ENCODE data around the gene TPPP.

The TPPP gene

GRCh38 chr5:659496-660263 is 33.5 kb downstream of the TPPP start:
- H3K36me3 ChIP-seq = peaks cover 93% of the 10 kb centered on the region
- H3K27me3 ChIP-seq = no peaks in the 10 kb centered on the region
- H3K9me3 ChIP-seq = peaks cover 8% of the 10 kb centered on the region; the same call in 1 of the 2 replicates
- no peak overlapping the region for H3K9ac ChIP-seq
- H3K4me2 ChIP-seq = peak overlapping the region; percentile 27
- no peak overlapping the region for H3K27ac ChIP-seq
- no peak overlapping the region for H3K4me3 ChIP-seq
- H4K20me1 ChIP-seq = peaks cover 8% of the 10 kb centered on the region; the same call in 1 of the 2 replicates
- H3K4me1 ChIP-seq = peaks cover 16% of the 10 kb centered on the region
- TF ChIP-seq Cebpa-rat (IDR thresholded peaks at IDR 0.05) = no peak

- Histone ChIP-seq H3K27ac (no peak overlapping the region), H3K27me3 (no peaks in the 10 kb centered on the region), H3K9ac (no peak overlapping the region), H3K4me3 (no peak overlapping the region), H3K4me2 (no peak overlapping the region), H3K9me3 (peaks cover 8% of the 10 kb centered on the region; the same call in 1 of the 2 replicates), H3K4me1 (peaks cover 16% of the 10 kb centered on the region), H3K36me3 (peaks cover 93% of the 10 kb centered on the region), H4K20me1 (peaks cover 4% of the 10 kb centered on the region; the same call in 1 of the 2 replicates)
- no peak for TF ChIP-seq Cebpa-rat (IDR thresholded peaks at IDR 0.05)
These were observed 35.0 kb downstream of the TPPP start for GRCh38 chr5:658103-658502.

DNA sequence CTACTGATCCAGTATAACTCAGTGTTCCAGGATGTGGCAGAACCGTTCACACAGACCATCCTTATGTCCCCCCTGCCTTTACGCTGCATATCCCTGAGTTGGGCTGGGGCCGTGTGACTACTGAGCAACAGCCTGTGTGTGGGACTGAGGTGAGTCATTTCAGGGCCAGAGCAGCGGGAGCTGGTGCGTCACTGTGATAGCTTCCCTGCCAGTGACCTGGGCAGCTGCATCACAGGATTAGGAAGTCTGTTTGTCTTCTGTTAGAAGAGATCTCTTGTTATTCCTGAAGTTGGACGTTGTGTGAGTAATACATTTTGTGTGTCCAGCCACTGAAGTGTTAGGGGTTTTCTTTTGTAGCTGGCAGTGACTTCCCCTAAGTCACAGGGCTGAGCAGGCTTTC is 35.6 kb downstream of the TPPP start:
- H3K9me3 ChIP-seq = peaks cover 8% of the 10 kb centered on the region; the same call in 1 of the 2 replicates
- no peaks in the 10 kb centered on the region for H3K27me3 ChIP-seq
- no peak for TF ChIP-seq Cebpa-rat (IDR thresholded peaks at IDR 0.05)
- peaks cover 93% of the 10 kb centered on the region for H3K36me3 ChIP-seq
- H3K4me2 ChIP-seq = no peak overlapping the region
- peaks cover 9% of the 10 kb centered on the region; the same call in 1 of the 2 replicates for H4K20me1 ChIP-seq
- H3K4me3 ChIP-seq = no peak overlapping the region
- no peak overlapping the region for H3K27ac ChIP-seq
- H3K4me1 ChIP-seq = peaks cover 16% of the 10 kb centered on the region
- H3K9ac ChIP-seq = no peak overlapping the region

DNA sequence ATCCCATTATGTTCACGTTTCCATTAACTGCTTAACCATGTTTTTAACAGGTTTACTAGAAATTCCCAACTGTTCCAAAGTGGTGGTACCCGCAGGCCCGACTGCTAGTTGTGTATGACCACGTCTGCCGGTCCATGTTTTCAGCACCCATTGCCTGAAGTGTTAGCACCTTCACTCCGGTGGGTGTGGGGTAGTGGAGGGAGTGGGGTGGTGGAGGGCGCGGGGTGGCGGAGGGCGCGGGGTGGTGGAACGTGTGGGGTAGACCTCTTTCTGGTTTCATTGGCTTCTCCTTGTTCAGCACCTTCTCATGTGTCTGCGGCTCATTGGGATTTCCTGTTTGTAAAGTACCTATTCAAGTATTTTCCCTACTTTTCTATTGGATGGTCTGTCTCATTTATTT is 37.7 kb downstream of the TPPP start:
- Histone ChIP-seq H3K4me2 (no peak overlapping the region), H3K27ac (no peak overlapping the region), H3K4me3 (no peak overlapping the region), H3K9me3 (peaks cover 8% of the 10 kb centered on the region; the same call in 1 of the 2 replicates), H3K4me1 (peaks cover 16% of the 10 kb centered on the region), H4K20me1 (peaks cover 15% of the 10 kb centered on the region; the same call in 1 of the 2 replicates), H3K27me3 (no peaks in the 10 kb centered on the region), H3K9ac (no peak overlapping the region), H3K36me3 (peaks cover 88% of the 10 kb centered on the region)
- no peak for TF ChIP-seq Cebpa-rat (IDR thresholded peaks at IDR 0.05)

- no peak overlapping the region for H3K4me3 ChIP-seq
- TF ChIP-seq Cebpa-rat (IDR thresholded peaks at IDR 0.05) = no peak
- H3K4me2 ChIP-seq = no peak overlapping the region
- H3K9me3 ChIP-seq = peaks cover 18% of the 10 kb centered on the region
- peaks cover 15% of the 10 kb centered on the region; the same call in 1 of the 2 replicates for H4K20me1 ChIP-seq
- no peak overlapping the region for H3K27ac ChIP-seq
- H3K4me1 ChIP-seq = peaks cover 4% of the 10 kb centered on the region
- H3K9ac ChIP-seq = no peak overlapping the region
- H3K36me3 ChIP-seq = peaks cover 86% of the 10 kb centered on the region
- H3K27me3 ChIP-seq = no peaks in the 10 kb centered on the region
These were observed 38.9 kb downstream of the TPPP start for GRCh38 chr5:654071-654778.

DNA sequence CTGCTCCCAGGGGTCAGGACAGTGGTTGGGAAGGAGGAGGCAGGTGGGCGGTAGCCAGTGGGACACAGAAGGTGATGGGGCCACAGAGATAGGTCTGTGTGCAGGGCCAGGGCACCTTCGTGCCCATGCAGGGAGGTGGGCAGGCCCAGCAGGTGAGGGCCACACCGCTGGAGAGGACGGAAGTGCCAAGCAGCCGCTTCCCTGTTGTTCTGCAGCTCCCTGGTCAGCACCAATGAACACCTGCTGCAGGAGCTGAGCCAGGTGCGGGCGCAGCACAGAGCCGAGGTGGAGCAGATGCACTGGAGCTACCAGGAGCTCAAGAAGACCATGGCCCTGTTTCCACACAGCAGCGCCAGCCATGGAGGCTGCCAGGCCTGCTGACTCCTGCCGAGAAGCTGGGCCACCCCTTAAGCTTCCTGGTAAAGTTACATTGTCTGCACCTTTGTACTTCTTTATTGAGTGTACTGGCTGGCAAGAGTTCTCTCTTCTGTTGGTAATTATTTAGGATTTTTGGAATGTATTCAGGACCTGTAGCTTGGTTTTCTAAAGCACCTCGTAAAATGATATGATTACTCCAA is 40.3 kb downstream of the TPPP start:
- Histone ChIP-seq H3K27me3 (no peaks in the 10 kb centered on the region), H3K36me3 (peaks cover 90% of the 10 kb centered on the region), H3K9me3 (peaks cover 28% of the 10 kb centered on the region), H4K20me1 (peaks cover 15% of the 10 kb centered on the region; the same call in 1 of the 2 replicates), H3K9ac (no peak overlapping the region), H3K27ac (no peak overlapping the region), H3K4me1 (no peaks in the 10 kb centered on the region), H3K4me2 (no peak overlapping the region), H3K4me3 (no peak overlapping the region)
- no peak for TF ChIP-seq Cebpa-rat (IDR thresholded peaks at IDR 0.05)

- no peak for TF ChIP-seq Cebpa-rat (IDR thresholded peaks at IDR 0.05)
- Histone ChIP-seq H3K4me1 (no peaks in the 10 kb centered on the region), H3K27me3 (no peaks in the 10 kb centered on the region), H3K9ac (no peak overlapping the region), H3K36me3 (peaks cover 90% of the 10 kb centered on the region), H3K4me2 (no peak overlapping the region), H4K20me1 (peaks cover 15% of the 10 kb centered on the region; the same call in 1 of the 2 replicates), H3K9me3 (peaks cover 31% of the 10 kb centered on the region), H3K4me3 (no peak overlapping the region), H3K27ac (no peak overlapping the region)
These were observed 41.1 kb downstream of the TPPP start for GRCh38 chr5:652023-652515.

DNA sequence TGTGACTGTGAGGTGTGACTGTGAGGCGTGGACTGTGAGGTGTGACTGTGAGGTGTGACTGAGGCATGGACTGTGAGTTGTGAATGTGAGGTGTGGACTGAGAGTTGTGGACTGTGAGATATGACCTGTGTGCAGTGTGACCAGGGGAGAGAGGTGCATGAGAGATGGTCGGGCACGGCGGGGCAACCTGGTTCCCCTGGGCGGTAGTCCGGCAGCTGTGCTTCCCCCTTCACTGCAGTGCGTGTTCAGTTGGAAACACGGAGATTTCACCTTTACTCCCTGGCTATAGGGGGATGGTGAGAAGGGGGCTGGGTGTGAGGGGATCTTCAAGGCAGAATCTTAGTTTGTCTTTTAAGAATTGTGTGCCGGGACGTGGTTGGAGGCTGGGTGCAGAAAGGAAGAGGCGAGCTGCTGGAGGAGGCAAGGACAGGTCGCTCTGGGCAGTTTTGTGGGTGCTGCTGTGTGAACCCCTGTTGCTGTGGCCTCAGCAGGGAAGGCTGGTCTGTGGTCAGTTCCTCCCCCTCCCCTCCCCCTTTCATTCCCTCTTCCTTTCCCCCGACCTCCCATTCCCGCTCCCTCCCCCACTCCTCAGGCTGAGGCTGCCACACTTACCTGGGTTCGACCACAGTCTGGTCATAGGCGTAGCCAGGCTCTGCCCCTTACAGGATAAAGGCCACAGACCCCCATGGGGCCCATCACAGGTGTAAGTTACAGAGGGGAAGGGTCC is 41.7 kb downstream of the TPPP start:
- TF ChIP-seq Cebpa-rat (IDR thresholded peaks at IDR 0.05) = no peak
- Histone ChIP-seq H3K27me3 (no peaks in the 10 kb centered on the region), H4K20me1 (peaks cover 15% of the 10 kb centered on the region; the same call in 1 of the 2 replicates), H3K9ac (no peak overlapping the region), H3K27ac (no peak overlapping the region), H3K9me3 (peaks cover 37% of the 10 kb centered on the region), H3K4me3 (no peak overlapping the region), H3K4me2 (no peak overlapping the region), H3K4me1 (no peaks in the 10 kb centered on the region), H3K36me3 (peaks cover 91% of the 10 kb centered on the region)

GRCh38 chr5:647727-648126 is 45.4 kb downstream of the TPPP start:
- H3K9me3 ChIP-seq = peaks cover 38% of the 10 kb centered on the region
- peaks cover 80% of the 10 kb centered on the region for H3K36me3 ChIP-seq
- H3K27me3 ChIP-seq = no peaks in the 10 kb centered on the region
- no peak overlapping the region for H3K9ac ChIP-seq
- peak overlapping the region; percentile 25; the same call in 1 of the 2 replicates for H3K4me3 ChIP-seq
- TF ChIP-seq Cebpa-rat (IDR thresholded peaks at IDR 0.05) = no peak
- no peak overlapping the region for H3K4me2 ChIP-seq
- peaks cover 20% of the 10 kb centered on the region for H4K20me1 ChIP-seq
- peaks cover 28% of the 10 kb centered on the region for H3K4me1 ChIP-seq
- no peak overlapping the region for H3K27ac ChIP-seq
